Measurements from ENCODE around the gene HNRNPUL1.

Gene HNRNPUL1

DNA sequence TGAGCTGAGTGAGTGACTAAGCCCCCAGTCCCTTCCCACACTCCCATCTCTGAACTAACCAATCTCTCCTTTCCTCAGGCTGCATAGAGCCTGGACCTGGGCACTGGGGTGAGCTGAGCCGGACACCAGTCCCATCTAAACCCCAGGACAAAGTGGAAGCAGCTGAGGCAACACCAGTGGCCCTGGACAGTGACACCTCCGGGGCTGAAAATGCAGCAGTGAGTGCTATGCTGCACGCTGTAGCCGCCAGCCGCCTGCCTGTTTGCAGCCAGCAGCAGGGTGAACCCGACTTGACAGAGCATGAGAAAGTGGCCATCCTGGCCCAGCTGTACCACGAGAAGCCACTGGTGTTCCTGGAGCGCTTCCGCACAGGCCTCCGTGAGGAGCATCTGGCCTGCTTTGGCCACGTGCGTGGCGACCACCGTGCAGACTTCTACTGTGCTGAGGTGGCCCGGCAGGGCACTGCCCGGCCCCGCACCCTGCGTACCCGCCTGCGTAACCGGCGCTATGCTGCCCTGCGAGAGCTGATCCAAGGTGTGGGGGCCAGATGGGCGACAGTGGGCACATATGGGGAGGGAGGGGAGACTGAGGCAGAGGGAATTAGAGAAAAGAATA is 52.2 kb downstream of the HNRNPUL1 start:
- Histone ChIP-seq H3K4me3 (ENCODE audit: low read depth in 1 of 5, low read length in 5 of 5) (no peak overlapping the region), H3K4me1 (ENCODE audit: control insufficient read depth in 5 of 5, insufficient read depth in 5 of 5, low read length in 5 of 5) (peaks cover 0 to 27% (median 7%) of the 10 kb centered on the region in 5 donors), H3K9ac (ENCODE audit: low read length in 5 of 5) (no peak overlapping the region), H3K36me3 (ENCODE audit: control insufficient read depth in 5 of 5, insufficient read depth in 5 of 5, low read length in 5 of 5) (peaks cover 5 to 79% (median 66%) of the 10 kb centered on the region in 5 donors), H3K9me3 (ENCODE audit: control insufficient read depth in 5 of 5, low read length in 5 of 5) (no peaks in the 10 kb centered on the region), H3K27me3 (ENCODE audit: control insufficient read depth in 5 of 5, insufficient read depth in 4 of 5, low read length in 5 of 5) (no peaks in the 10 kb centered on the region), H3K27ac (ENCODE audit: low read depth, low read length) (no peak overlapping the region)

GRCh38 chr19:41318696-41319499 is 54.7 kb downstream of the HNRNPUL1 start:
- H3K9ac ChIP-seq (ENCODE audit: low read length in 5 of 5): no peak overlapping the region
- no peak overlapping the region for H3K27ac ChIP-seq (ENCODE audit: low read depth, low read length)
- H3K27me3 ChIP-seq (ENCODE audit: control insufficient read depth in 5 of 5, insufficient read depth in 4 of 5, low read length in 5 of 5): no peaks in the 10 kb centered on the region
- no peaks in the 10 kb centered on the region for H3K9me3 ChIP-seq (ENCODE audit: control insufficient read depth in 5 of 5, low read length in 5 of 5)
- no peak overlapping the region for H3K4me3 ChIP-seq (ENCODE audit: low read depth in 1 of 5, low read length in 5 of 5)
- peaks cover under 1 to 44% (median 27%) of the 10 kb centered on the region in 5 donors for H3K4me1 ChIP-seq (ENCODE audit: control insufficient read depth in 5 of 5, insufficient read depth in 5 of 5, low read length in 5 of 5)
- H3K36me3 ChIP-seq (ENCODE audit: control insufficient read depth in 5 of 5, insufficient read depth in 5 of 5, low read length in 5 of 5): peaks cover 5 to 74% (median 57%) of the 10 kb centered on the region in 5 donors

GRCh38 chr19:41319500-41320184 is 55.5 kb downstream of the HNRNPUL1 start:
- Histone ChIP-seq H3K4me3 (ENCODE audit: low read depth in 1 of 5, low read length in 5 of 5) (no peak overlapping the region), H3K4me1 (ENCODE audit: control insufficient read depth in 5 of 5, insufficient read depth in 5 of 5, low read length in 5 of 5) (peaks cover 7 to 52% (median 35%) of the 10 kb centered on the region in 5 donors), H3K9me3 (ENCODE audit: control insufficient read depth in 5 of 5, low read length in 5 of 5) (no peaks in the 10 kb centered on the region), H3K27ac (ENCODE audit: low read depth, low read length) (no peak overlapping the region), H3K9ac (ENCODE audit: low read length in 5 of 5) (no peak overlapping the region), H3K36me3 (ENCODE audit: control insufficient read depth in 5 of 5, insufficient read depth in 5 of 5, low read length in 5 of 5) (peaks cover 5 to 67% (median 57%) of the 10 kb centered on the region in 5 donors), H3K27me3 (ENCODE audit: control insufficient read depth in 5 of 5, insufficient read depth in 4 of 5, low read length in 5 of 5) (no peaks in the 10 kb centered on the region)

GRCh38 chr19:41320185-41320518 is 56.0 kb downstream of the HNRNPUL1 start:
- Histone ChIP-seq H3K4me3 (ENCODE audit: low read depth in 1 of 5, low read length in 5 of 5) (no peak overlapping the region), H3K36me3 (ENCODE audit: control insufficient read depth in 5 of 5, insufficient read depth in 5 of 5, low read length in 5 of 5) (peaks cover 5 to 66% (median 57%) of the 10 kb centered on the region in 5 donors), H3K27ac (ENCODE audit: low read depth, low read length) (no peak overlapping the region), H3K9ac (ENCODE audit: low read length in 5 of 5) (no peak overlapping the region), H3K4me1 (ENCODE audit: control insufficient read depth in 5 of 5, insufficient read depth in 5 of 5, low read length in 5 of 5) (peaks cover 10 to 57% (median 40%) of the 10 kb centered on the region in 5 donors), H3K9me3 (ENCODE audit: control insufficient read depth in 5 of 5, low read length in 5 of 5) (no peaks in the 10 kb centered on the region), H3K27me3 (ENCODE audit: control insufficient read depth in 5 of 5, insufficient read depth in 4 of 5, low read length in 5 of 5) (no peaks in the 10 kb centered on the region)

- H3K36me3 ChIP-seq (ENCODE audit: control insufficient read depth in 5 of 5, insufficient read depth in 5 of 5, low read length in 5 of 5): peaks cover 5 to 66% (median 57%) of the 10 kb centered on the region in 5 donors
- H3K4me3 ChIP-seq (ENCODE audit: low read depth in 1 of 5, low read length in 5 of 5): no peak overlapping the region
- H3K27me3 ChIP-seq (ENCODE audit: control insufficient read depth in 5 of 5, insufficient read depth in 4 of 5, low read length in 5 of 5): no peaks in the 10 kb centered on the region
- peaks cover 12 to 61% (median 44%) of the 10 kb centered on the region in 5 donors for H3K4me1 ChIP-seq (ENCODE audit: control insufficient read depth in 5 of 5, insufficient read depth in 5 of 5, low read length in 5 of 5)
- H3K9ac ChIP-seq (ENCODE audit: low read length in 5 of 5): no peak overlapping the region
- H3K27ac ChIP-seq (ENCODE audit: low read depth, low read length): no peak overlapping the region
- no peaks in the 10 kb centered on the region for H3K9me3 ChIP-seq (ENCODE audit: control insufficient read depth in 5 of 5, low read length in 5 of 5)
Measured at GRCh38 chr19:41320568-41320967, 56.4 kb downstream of the HNRNPUL1 start.

GRCh38 chr19:41321204-41321599 is 57.0 kb downstream of the HNRNPUL1 start:
- Histone ChIP-seq H3K9ac (ENCODE audit: low read length in 5 of 5) (no peak overlapping the region), H3K27me3 (ENCODE audit: control insufficient read depth in 5 of 5, insufficient read depth in 4 of 5, low read length in 5 of 5) (peaks cover 0 to 4% (median 4%) of the 10 kb centered on the region in 5 donors), H3K9me3 (ENCODE audit: control insufficient read depth in 5 of 5, low read length in 5 of 5) (no peaks in the 10 kb centered on the region), H3K4me3 (ENCODE audit: low read depth in 1 of 5, low read length in 5 of 5) (no peak overlapping the region), H3K4me1 (ENCODE audit: control insufficient read depth in 5 of 5, insufficient read depth in 5 of 5, low read length in 5 of 5) (peaks cover 14 to 67% (median 50%) of the 10 kb centered on the region in 5 donors), H3K36me3 (ENCODE audit: control insufficient read depth in 5 of 5, insufficient read depth in 5 of 5, low read length in 5 of 5) (peaks cover 5 to 60% (median 55%) of the 10 kb centered on the region in 5 donors), H3K27ac (ENCODE audit: low read depth, low read length) (peak overlapping the region; percentile 84)

DNA sequence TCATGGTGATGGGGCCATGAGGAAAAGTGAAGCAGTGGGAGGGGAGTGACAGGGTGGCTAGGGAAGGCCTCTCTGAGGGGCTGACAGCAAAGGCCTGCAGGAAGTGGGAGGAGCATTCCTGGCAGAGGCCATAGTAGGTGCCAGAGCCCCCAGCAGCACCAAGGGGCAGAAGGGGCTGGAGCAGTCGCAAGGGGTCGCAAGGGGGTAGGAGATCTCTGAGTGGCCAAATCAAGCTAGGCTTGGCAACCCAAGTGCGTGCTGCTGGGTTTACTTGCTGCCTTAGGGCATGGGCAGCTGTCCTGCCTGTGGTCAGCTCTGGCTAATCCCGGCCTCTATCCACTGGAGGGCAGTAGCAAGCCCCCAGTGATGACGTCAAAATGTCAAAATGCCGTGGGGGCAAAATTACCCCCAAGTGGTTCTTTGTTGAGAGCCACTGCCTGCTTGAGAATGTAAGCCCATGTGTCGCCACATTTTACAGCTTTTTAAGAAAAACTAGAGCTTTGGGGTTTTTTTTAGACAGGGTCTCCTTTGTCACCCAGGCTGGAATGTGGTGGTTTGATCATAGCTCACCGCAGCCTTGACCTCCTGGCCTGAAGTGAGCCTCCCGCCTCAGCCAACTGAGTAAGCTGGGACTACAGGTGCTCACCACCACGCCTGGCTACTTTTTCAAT is 57.6 kb downstream of the HNRNPUL1 start:
- Histone ChIP-seq H3K9ac (ENCODE audit: low read length in 5 of 5) (no peak overlapping the region), H3K4me1 (ENCODE audit: control insufficient read depth in 5 of 5, insufficient read depth in 5 of 5, low read length in 5 of 5) (peaks cover 17 to 72% (median 56%) of the 10 kb centered on the region in 5 donors), H3K36me3 (ENCODE audit: control insufficient read depth in 5 of 5, insufficient read depth in 5 of 5, low read length in 5 of 5) (peaks cover 5 to 54% (median 49%) of the 10 kb centered on the region in 5 donors), H3K27ac (ENCODE audit: low read depth, low read length) (peak overlapping the region; percentile 84), H3K4me3 (ENCODE audit: low read depth in 1 of 5, low read length in 5 of 5) (no peak overlapping the region), H3K27me3 (ENCODE audit: control insufficient read depth in 5 of 5, insufficient read depth in 4 of 5, low read length in 5 of 5) (peaks cover 0 to 7% (median 5%) of the 10 kb centered on the region in 5 donors), H3K9me3 (ENCODE audit: control insufficient read depth in 5 of 5, low read length in 5 of 5) (no peaks in the 10 kb centered on the region)

- H3K4me1 ChIP-seq (ENCODE audit: control insufficient read depth in 5 of 5, insufficient read depth in 5 of 5, low read length in 5 of 5): peaks cover 17 to 80% (median 62%) of the 10 kb centered on the region in 5 donors
- peaks cover under 1 to 13% (median 8%) of the 10 kb centered on the region in 5 donors for H3K27me3 ChIP-seq (ENCODE audit: control insufficient read depth in 5 of 5, insufficient read depth in 4 of 5, low read length in 5 of 5)
- peak overlapping the region in 2 of 5 donors; percentile 33 to 53 for H3K9ac ChIP-seq (ENCODE audit: low read length in 5 of 5)
Measured at GRCh38 chr19:41322451-41322850, 58.3 kb downstream of the HNRNPUL1 start.

DNA sequence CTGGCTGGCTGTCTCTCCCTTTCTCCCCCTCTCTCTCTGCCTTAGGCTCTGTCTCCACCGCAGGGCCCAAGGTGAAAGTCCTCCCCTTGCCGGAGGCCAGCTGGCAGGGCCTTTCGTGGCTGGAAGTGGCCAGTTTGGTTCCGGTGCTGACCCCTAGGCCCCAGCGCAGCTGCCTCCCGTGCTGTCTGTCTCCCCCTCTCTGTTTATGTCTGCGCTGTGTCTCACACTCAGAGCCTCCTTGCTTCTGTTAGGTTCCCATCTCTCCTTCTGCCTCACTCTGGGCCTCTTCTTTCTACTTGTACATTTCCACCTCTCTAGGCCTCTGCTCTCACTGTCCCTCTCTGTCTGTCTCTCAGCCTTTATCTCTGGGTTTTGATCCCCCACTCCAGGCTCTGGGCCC is 58.9 kb downstream of the HNRNPUL1 start:
- no peaks in the 10 kb centered on the region for H3K9me3 ChIP-seq (ENCODE audit: control insufficient read depth in 5 of 5, low read length in 5 of 5)
- H3K27ac ChIP-seq (ENCODE audit: low read depth, low read length): peak overlapping the region; percentile 84
- H3K9ac ChIP-seq (ENCODE audit: low read length in 5 of 5): peak overlapping the region in 3 of 5 donors; percentile 32 to 53 (median 33)
- H3K4me3 ChIP-seq (ENCODE audit: low read depth in 1 of 5, low read length in 5 of 5): no peak overlapping the region
- H3K27me3 ChIP-seq (ENCODE audit: control insufficient read depth in 5 of 5, insufficient read depth in 4 of 5, low read length in 5 of 5): peaks cover 6 to 16% (median 8%) of the 10 kb centered on the region in 5 donors
- peaks cover 17 to 85% (median 68%) of the 10 kb centered on the region in 5 donors for H3K4me1 ChIP-seq (ENCODE audit: control insufficient read depth in 5 of 5, insufficient read depth in 5 of 5, low read length in 5 of 5)
- H3K36me3 ChIP-seq (ENCODE audit: control insufficient read depth in 5 of 5, insufficient read depth in 5 of 5, low read length in 5 of 5): peaks cover 0 to 49% (median 39%) of the 10 kb centered on the region in 5 donors

More at GRCh38 chr19:41322451-41322850, 58.3 kb downstream of the HNRNPUL1 start:
- H3K9me3 ChIP-seq (ENCODE audit: control insufficient read depth in 5 of 5, low read length in 5 of 5): no peaks in the 10 kb centered on the region
- H3K36me3 ChIP-seq (ENCODE audit: control insufficient read depth in 5 of 5, insufficient read depth in 5 of 5, low read length in 5 of 5): peaks cover 0 to 47% (median 42%) of the 10 kb centered on the region in 5 donors
- peak overlapping the region; percentile 84 for H3K27ac ChIP-seq (ENCODE audit: low read depth, low read length)
- H3K4me3 ChIP-seq (ENCODE audit: low read depth in 1 of 5, low read length in 5 of 5): no peak overlapping the region

Measured in subcutaneous abdominal adipose tissue (tissue), 5 donors.